Pons (tissue), 1 donor: ENCODE measurements around the gene ITGA8.
"Not testable (repeated sequence)": the region's sequence is repeated elsewhere in the genome, so short reads cannot be mapped to it uniquely, and the experiment has no call there.

Experiments
- DNase-seq: peaks from one replicate; pipeline ENCODE4 v3.0.0-alpha.2; 2016; ENCODE audit warnings: low spot score

The ITGA8 gene

DNA sequence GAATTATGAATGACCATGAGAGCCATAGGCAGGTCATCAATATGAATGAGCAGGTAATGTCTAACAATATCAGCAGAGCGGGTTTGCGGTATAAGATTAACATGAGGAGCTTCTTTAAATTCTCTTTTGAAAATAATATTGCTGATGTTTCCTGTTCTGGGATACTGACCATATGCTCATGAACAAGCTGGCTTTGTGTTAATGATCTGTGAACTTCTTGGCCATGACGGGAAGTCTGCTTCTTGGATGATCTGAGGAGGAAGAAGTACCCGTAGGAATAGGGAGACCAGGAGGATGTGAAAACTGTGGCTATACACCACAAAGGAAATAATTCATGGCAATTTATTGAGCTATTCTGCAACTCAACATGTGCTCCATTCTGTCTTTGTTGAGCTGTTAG lies 38.6 kb downstream of the ITGA8 start:
- no peak for DNase-seq

DNA sequence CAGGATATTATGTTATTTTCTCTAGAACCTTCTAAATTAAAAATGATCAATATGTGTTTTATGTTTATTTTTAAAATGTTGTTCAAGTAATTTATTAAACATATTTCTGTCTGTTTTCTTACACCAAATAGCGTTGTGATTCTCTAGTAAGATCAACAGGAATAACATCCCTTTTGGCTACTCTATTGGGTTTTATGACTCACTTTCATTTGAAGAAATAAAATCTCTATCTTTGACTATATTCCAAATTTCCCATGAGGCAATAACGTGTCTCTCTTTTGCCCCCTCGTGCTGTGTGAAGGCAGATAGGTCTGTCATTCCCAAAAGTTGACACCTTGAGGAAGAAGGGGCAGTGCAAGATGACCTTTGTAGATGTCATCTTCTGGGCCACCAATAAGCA lies 40.9 kb downstream of the ITGA8 start:
- no peak for DNase-seq

DNA sequence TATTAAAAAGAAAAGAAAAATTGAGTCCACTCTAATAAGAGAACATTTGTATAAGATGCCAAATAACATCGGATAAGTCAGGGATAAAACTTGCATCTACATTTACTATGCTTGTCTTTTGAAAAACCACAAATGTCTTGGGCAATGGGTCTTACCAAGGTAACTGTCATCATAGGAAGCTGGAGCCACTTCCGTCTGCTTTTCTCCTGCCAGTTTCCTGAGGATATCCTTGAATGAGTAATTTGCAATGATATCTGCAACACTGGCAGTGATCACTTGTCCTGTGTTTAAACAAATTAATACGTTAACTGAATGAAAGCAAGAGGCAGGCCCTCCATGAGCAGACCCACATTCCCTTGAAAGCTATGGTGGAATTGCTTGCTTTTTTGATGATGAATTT lies 47.3 kb downstream of the ITGA8 start:
- DNase-seq = no peak

DNA sequence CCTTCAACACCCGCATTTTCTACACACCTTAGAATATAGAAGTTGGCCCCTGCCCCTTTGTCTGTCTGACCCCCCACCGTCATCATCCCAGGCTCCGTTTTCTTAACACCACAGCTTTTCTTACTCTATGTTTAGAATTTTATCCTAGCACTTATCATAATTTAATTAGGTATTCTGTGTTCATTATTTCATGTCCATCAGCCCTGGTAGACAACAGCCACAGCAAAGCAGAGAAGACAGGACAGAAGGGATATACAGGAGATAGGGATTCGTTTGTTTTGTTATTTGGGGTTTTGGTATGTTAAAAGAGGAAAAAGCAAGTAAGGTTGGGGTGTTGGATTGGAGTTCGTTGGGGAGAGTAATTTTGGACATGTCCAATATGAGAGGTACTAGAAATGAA lies 48.8 kb downstream of the ITGA8 start:
- DNase-seq = no peak

DNA sequence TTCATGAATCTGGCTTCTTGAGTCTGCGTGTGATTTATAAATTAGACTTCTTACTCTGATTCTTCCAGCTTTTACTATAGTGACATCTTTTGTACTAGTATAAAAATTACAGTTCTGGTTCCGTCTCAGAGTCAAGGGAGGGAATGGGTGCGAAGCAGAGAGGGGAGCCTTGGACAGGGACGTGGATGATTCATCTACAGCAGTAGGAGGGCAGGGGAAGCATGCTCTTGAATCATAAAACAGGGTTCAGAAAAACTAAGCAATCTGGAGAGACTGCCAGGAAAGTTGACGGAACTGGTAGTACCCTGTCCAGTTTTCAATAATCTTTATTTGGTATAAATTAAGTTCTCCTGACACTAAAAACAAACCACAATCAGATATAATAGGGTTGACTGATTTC lies 58.1 kb downstream of the ITGA8 start:
- no peak for DNase-seq

DNA sequence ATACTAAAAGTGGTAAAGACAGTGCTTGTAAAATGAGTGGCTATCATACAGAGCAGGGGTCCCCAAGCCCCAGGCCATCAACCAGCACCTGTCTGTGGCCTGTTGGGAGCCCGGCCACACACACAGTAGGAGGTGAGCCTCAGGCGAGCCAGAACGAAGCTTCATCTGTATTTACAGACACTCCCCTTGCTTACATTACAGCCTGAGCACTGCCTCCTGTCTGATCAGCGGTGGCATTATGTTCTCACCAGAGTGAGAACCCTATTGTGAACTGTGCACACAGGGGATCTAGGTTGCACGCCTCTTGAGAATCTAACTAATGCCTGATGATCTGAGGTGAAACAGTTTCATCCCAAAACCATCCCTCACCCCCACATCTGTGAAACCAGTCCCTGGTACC lies 58.7 kb downstream of the ITGA8 start:
- no peak for DNase-seq

DNA sequence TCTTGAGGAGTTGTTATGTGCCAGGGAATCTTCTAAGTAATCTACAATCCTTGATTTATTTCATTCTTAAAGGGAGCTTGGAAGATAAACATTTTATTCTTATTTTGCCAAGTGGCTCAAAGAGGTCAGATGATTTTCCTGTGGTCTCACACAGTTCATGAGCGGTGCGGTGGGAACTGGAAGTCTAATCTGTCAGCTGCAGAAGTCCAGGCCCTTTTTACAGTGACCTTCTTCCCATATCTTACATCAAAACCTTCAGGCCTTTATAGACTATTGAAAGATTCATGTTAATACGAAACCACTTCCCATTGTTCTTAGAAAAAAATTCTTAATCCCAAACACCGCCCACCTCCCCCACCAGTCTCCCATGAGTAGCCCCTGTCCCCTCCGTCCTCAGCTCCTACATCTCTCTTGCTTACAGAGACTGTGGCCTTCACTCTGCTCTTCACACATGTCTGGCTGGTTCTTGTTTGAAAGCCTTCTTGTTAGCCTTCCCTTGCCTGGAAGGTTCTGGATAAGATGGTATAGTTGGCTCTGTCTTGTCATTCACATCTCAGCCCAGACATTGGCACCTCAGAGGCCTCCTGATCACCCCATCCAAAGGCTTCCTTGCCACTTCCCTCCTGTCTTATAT lies 61.5 kb downstream of the ITGA8 start:
- no peak for DNase-seq

DNA sequence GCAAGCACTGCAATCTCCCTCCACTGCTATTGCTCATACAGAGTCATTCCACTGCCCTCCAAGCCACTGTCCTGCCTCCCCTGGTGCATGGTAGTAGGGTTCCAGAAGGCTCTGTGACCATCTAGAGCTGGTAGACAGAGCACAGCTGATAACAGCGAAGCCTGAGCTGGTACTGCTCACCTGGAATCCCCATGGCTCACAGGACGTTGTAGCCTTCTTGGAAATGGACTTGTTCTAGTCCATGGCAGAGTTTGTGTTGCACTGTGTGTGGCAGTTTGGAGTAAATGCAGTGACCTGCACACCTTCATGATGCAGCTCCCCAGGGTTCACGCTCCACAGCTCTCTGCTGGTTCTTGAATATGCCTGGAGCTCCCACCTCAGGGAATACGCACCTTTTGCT lies 67.0 kb downstream of the ITGA8 start:
- DNase-seq = no peak

DNA sequence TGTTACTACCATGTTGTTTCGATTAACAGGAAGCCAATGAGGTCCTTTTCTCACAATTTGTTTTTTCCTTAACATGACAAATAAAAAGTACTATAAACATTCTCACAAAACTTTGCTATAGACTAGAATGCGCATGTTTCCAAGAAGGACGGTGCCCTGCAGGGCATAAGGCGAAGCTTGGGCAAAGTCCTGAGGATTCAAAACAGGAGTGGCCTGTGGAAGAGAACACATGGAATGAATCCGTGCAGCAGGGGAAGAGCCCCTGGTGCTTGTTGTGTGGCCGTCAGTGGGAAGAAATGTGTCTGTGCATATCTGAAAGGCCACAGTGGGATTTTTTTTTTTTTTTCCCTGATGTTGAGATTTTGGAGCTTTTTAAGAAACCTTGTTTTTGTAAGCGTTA lies 67.6 kb downstream of the ITGA8 start:
- no peak for DNase-seq

DNA sequence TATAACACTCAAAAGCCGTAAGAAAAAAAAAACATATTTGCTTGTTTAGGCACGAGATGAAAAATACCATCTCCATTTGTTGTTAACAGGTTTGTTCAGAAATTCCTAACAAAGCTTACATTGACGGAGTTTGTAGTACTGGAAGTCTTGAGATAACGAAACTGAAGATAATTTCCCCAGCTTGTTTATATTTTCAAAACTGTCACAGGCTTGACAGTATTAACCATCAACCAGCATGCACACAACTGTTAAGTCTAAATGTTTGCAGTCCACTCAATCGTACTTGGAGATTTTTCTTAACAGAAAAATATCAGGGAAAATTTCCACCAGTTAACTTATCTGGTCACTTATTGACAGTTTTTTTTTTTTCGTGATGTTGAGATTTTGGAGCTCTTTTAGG lies 68.5 kb downstream of the ITGA8 start:
- no peak for DNase-seq

DNA sequence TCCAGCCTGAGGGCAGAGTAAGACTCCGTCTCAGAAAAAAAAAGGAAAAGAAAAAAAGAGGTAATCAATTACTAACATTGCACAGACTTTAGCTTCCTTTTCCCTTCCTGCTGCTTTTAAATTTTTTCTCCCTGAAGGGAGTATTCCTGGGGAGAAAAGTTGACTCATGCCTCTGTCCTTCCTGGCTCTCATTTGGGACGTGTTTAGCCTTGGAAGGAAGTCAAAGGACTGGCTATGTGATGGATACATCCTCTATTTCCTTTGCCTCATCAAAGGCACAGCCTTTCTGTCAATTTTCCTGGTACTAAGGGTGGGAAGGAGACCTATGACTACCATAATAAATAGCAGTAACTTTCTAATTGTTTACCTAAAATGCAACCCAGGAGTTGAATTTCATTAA lies 77.6 kb downstream of the ITGA8 start:
- peak; percentile 17 for DNase-seq

DNA sequence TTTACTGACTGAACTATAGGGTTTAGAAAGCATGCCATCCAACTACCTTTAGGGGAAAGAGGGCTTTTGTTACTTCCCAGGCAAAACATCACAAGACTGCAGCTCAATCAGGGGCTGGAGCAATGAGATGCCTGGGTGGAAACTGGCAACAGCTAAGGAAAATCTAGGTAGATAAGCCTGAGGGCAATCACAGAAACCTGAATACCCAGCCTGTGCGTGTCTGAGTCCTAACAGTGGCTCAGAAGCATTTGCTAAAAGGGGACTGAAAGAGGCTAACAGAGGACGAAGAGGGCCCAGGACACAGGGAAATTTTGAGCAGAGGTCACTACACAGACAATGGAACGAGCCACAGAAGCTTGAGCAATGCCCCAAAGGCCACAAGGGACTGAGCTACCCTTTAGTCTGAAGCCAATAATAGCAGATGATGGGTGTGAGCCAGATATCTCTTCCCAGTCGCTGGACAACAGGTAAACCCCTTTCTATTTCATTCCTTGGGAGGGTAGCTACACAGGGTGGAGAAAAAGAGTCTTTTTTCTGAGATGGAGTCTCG lies 79.1 kb downstream of the ITGA8 start:
- DNase-seq = no peak

DNA sequence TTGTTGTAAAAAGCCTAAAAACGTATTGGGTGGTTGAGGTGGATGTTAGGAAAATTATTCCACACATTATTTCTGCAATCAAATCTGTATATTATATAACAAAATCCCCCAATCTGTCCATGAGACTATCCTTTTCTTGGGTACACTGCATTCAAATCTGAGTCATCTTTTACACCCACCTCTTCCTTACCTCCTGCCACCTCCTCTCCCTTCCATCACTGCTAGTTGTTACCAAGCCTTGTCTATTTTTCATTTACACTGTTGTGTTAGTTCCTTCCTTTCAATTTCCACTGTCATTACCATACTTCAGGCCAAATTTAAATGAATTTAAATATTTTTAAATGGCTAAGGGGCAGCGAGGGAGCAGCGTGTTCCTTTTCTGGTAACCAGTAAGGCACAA lies 83.3 kb downstream of the ITGA8 start:
- no peak for DNase-seq

DNA sequence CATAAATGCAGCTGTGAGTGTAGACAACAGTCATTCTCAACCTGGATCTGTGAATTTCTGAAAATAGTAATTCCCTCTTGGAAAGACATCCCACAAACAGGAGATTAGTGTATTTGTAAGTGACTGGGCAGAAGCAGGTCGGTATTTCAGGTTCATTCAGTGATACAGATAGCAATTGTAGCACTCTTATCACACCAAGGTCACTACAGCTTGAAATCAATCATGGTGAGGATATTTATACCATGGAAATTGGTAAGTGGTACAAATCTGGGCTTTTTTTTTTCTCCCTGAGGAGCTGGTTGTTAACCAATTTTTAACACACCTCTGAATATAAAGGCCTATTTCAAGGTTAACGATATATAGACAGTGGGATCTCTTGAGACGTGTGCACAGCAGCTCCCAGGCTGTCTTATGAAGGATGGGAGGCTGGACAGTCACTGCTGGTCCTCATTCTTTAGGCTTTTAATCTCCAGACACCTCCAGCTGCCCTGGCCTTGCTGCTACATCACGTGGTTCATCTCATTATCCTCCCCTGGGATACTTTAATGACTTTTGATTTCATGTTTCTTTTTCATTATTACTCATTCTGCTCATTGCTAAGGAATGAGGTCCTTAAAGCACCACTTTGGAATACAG lies 87.1 kb downstream of the ITGA8 start:
- DNase-seq = no peak

DNA sequence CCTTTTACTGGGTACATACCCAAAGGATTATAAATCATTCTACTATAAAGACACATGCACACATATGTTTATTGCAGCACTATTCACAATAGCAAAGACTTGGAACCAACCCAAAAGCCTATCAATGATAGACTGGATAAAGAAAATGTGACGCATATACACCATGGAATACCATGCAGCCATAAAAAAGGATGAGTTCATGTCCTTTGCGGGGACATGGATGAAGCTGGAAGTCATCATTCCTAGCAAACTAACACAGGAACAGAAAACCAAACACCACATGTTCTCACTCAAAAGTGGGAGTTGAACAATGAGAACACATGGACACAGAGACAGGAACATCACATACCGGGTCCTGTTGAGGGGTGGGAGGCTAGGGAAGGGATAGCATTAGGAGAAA lies 88.5 kb downstream of the ITGA8 start:
- not testable (repeated sequence) for DNase-seq

DNA sequence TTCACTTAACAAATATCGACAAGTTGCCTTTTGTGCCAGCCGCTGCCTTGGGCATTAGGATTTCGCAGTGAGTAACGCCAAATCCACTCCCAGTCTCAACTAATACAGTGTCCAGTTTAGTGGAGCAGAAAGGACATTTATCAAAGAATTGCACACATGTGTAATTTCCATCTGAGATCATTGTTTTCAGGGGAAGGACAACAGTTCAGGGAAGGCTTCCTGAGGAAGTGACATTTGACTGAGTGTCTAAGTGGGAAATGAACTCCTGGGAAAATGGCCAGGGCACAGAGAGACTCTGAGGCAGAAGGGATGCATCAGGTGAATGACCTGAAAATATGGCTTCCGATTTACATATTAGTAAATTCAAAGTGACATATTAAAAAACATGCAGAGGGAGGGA lies 89.4 kb downstream of the ITGA8 start:
- DNase-seq = no peak

DNA sequence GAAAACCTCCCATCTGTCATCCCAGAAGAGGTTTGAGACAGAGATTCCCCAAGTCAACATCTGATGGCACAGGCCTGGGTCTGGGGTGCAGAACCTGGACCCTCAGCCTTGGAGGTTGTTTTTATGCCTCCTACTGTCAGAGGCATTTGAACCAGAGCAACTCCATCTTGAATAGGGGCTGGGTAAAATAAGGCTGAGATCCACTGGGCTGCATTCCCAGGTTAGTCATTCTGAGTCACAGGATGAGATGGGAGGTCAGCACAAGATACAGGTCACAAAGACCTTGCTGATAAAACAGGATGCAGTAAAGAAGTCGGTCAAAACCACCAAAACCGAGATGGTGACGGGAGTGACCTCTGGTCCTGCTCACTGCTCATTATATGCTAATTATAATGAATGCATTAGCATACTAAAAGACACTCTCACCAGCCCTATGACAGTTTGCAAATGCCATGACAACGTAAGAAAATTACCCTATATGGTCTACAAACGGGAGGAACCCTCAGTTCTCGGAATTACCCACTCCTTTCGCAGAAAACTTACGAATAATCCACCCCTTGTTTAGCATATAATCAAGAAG lies 92.0 kb downstream of the ITGA8 start:
- no peak for DNase-seq

DNA sequence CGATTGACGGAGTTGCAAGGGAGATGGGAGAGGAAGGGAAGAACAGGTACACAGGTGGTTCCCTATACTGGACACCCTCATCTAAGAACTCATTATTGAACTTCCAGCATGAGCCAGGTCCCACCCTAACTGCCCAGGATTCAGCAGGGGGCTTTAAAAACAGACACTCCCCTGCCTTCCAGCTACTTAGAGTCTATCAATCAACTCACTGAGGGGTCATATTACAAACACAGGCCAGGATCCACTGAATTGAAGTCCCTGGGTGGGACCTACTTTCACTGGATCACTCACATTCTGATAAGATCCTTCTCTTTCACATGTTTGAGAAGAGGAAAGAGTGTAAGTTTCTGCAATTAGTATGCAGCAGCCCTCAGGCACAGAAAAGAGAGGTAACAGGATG lies 92.8 kb downstream of the ITGA8 start:
- DNase-seq = no peak

DNA sequence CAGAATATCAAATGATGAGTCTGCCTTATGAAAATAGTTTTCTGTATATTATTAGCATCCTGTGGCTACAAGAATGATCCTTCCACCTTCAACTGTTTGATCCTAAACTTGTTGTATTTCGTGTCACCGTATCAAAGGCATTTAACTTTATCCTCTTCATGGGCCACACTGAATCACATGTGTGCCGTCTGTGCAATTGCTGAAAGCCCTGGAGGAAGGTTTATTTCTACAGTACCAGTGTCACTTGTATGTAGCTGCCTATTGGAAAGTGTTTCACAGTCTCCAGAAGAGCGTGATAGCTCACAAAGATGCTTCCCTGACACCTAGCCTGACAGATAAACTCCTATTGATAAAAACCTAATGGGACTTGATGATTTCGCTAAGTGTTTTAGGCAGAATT lies 94.5 kb downstream of the ITGA8 start:
- DNase-seq = no peak

DNA sequence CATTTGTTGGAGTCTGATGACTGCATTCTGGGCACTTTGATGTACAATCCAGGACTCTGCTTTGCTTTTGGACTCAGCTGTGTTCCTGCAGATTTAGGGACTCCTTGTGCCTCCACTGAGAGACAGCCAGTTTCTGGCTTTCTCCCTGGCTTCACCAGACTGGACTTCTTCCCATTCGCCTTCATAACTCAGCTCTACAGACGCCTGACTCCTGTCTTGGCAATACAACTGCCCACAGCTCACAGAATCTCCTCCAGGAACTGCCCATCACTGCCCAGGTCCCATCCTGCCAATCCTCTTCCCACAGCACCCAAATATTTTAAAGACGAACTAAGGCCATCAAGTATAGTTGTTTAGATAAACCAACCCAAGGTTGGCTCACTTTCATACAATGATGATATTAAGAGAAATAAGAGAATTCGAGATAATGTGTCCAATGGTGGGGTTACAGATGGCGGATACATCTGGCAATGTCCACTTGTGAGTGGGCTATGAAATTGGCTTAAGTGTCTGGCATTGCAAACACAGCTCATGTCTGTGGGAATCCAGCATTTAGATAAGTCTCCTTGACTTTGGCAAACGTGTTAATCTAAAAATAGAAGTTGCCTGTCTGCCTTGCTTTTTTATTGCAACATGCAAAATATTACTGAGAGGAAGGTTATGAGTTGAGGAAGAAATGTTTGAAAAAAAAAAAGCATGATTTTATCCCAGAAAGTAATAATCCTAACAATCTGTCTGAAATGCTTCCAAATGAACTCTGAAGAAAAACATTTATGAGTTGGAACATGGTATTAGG lies 95.1 kb downstream of the ITGA8 start:
- DNase-seq = no peak

DNA sequence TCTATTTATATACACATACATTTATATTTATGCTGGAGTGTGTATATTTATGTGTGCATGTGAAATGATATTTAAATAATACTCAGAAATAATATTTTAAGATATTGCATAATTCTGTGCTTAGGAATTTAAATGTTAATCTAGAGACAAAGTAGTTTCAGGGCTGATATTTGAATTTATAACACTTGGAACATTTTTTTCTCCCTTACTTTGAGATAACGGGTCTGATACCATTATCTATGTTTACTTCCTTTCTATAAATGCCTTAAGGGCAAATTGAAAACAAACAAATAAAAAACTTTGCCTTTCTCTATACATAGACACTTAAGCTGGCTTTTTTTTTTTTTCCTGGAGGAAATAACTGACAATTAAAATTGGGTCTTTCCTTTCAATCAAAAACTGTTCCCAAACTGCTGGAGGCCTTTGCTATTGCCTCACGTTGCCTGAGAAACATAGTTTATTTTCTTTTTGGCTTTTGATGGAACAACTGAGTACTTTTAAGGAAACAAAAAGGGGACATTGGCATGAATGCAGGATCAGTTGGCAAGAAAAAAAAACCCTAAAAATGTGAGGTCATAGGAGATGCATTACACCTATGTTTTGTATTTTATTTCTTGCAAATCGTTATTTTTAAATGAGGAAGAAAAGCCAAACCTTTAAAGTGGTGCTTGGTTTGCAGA lies 98.7 kb downstream of the ITGA8 start:
- no peak for DNase-seq

DNA sequence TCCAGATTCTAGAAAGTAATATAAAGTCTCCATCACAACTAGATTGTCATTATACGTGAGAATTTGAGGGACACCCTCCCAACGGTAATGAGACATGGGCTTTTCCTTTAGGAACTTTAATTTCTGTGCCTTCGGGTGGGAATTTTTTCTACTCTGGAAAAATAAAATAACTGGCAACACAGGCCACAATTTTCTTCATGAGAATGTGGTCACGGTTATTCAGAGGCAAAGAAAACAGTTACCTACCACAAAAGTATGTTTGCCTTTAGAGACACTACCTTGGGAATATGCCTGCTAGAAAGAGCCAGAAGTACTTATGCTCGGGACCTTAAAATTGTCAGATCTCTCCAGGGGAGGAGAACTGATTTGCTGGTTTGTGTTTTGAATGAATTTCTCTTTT lies 99.4 kb downstream of the ITGA8 start:
- DNase-seq = no peak
